Dermis microvascular lymphatic vessel endothelial cell (primary cell): ENCODE measurements around the gene SCGB1C2. TPM values are rescaled to one million over a fixed set of nuclear protein-coding genes. Genes with fewer than 3 reads are reported as not detected.

Experiments
- DNase-seq, 2 donors: peaks; one replicate each; pipeline versions ENCODE4 v3.0.0 to v3.0.0-alpha.2; 2010; ENCODE audit warnings: low read depth in 2 of 2
- total RNA-seq: library from RNA; depleted of rRNA; stranded (reverse); fragments of >200 nt; gene quantifications from 2 replicates; pipeline ENCODE4 v1.2.1, GENCODE V29; 2014

Gene SCGB1C2
- total RNA-seq, 1 donor from 2014 or later = not detected

GRCh38 chr17:170130-170670 lies 32.8 kb downstream of the SCGB1C2 start:
- DNase-seq = no peak

DNA sequence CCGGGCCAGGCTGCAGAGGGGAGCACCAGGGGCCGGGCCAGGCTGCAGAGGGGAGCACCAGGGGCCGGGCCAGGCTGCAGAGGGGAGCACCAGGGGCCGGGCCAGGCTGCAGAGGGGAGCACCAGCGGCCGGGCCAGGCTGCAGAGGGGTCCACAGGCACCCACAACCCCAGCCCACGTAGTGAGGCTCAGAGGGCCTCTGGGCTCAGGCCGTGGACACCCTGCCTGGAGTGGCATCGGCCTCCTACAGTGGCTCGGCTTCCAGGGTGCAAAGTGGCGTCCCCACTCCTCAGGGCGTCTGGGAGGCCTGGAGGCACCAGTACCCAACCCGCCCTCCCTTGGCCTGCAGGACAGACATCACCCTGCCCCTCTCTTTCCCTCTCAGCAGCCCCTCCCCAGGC lies 34.5 kb downstream of the SCGB1C2 start:
- DNase-seq = no peak

GRCh38 chr17:172401-172800 lies 35.0 kb downstream of the SCGB1C2 start:
- DNase-seq = no peak

DNA sequence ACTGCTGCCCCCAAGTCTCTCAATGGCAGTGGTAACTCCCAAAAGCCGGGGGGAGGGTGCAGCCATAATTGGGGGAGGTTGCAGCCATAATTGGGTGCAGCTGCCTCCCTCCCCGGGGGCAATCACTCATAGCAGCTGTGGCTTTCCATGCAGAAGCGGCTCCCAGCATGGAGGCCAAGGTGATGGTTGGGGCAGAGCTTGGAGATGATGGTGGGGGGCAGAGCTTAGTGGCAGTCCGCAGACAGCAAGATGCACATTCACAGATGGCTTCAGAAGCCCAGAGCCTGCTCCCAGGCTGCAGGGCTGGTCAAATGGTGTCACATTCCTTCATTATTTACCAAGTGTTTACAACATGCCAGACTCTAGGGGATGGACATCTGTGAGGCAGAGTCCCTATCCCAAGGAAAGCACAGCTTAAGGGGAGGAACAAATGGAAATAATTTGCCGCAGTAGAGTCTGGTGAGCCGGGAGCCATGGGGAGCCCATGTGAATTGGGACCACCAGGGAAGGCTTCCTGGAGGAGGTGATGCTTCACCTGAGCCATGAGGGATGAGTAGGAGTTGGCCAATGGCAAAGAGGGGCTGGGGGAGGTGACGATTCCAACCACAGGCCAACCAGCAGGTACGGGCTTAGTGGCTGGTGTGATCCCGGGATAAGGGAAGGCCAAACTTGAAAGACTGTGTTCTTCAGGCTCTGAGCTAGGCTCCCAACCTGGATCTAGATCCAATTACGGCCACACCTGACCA lies 36.0 kb downstream of the SCGB1C2 start:
- DNase-seq = no peak

DNA sequence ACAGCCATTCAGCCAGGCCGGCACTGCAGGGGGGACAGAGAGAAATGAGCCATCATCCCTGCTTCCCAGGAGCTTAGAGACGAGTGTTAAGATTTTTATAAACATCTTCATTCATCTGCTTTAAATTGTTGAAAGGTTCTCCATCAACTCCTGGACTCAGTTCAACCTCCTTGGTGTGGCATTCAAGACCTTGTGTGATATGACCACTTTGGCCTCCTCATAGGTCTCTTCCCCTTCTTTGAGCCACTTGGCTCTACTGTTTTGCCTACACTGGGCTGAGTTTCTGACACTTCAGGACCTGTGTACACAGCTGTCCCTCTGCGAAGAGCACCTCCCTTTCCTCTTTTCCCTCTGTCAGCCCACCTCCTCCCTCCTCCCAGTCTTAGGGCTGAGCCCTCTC lies 39.8 kb downstream of the SCGB1C2 start:
- no peak for DNase-seq

GRCh38 chr17:177762-178161 lies 40.4 kb downstream of the SCGB1C2 start:
- no peak for DNase-seq

- DNase-seq = no peak
Observed at GRCh38 chr17:178292-179065, 41.1 kb downstream of the SCGB1C2 start.

DNA sequence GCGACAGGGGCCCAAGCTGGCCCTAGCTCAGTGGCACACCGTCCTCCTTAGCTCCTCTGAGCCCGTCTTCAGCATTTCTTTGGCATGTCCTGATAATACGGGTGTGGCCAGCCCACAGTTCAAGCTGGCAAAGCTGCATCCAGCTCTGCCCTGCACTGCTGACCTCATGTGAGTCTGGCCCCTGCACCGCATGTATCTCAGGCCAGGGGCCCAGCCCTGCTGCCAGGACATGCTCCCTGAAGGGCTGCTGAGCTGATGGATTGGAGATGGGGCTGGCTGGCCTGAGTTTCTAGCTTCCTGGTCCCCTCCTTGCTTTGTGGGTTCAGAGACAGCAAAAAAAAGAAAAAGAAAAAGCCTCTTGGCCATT lies 41.7 kb downstream of the SCGB1C2 start:
- DNase-seq = no peak

- no peak for DNase-seq
Observed at GRCh38 chr17:179781-180380, 42.5 kb downstream of the SCGB1C2 start.

DNA sequence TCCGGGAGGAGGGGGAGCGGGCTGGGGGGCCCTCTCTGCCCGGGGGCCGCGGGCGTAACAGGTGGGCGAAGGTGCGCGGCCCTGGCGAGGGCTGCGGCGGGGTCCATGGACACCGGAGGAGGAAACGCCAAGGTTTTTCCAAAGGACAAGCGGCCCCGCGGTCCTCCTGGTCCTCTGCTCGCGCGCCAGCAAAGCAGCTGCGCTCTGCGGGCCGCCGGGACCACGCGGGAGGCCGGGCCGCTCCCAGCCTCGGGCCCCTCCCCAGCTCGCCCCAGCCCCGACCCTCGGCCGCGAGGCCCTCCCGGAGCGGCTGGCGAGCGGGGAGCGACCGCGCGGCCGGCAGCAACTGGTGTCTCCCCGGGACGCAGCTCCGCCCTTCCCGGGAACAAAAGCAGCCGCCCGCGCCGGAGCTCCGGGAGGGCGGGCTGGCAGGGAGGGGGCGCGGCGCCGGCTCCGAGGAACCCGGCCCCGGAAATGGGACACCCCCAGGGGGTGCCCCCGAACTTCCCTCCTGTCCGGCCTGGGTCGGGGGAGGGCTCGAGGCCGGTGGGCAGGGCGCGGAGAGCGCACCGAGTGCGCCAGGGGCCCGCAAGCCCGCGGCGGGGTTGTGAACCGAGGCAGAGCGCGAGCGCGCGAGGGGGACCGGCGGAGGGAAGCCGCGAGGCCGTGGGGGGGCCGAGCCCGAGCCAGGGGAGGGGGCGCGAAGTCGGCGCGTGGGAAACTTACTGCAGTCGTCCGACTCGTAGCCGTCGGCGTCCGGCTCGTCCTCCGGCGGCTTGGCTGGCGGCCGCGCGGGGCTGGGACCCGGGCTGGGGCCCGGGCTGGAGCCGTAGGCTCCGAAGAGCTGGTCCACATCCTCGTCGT lies 43.2 kb downstream of the SCGB1C2 start:
- DNase-seq = peak in 1 of 2 donors; percentile 15

GRCh38 chr17:181245-182049 lies 44.1 kb downstream of the SCGB1C2 start, which contains the start of gene DOC2B:
DOC2B (minus strand) TSS chr17:181650; CDS start chr17:181479, 171 bp downstream.
- DNase-seq = peak; percentile 49 to 78

- no peak for DNase-seq
Observed at GRCh38 chr17:182050-182751, 44.8 kb downstream of the SCGB1C2 start.

DNA sequence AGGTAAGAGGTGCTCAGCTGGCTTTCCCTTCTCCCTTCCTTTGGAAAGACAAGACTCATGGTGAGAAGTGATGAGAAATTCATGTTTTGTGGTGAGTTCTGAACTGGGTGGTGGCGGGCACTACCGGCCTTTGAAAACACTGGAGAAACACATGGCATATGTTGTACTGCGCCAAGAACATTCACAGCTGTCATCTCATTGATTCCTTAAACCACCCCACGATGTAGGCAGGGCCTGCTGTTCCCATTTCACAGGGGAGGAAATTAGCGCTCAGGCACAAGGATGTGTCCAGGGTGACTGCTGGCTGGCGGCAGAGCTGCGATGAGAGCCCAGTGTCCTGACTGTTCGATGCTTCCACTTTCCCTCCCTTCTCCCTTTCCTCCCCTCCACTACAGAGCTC lies 45.7 kb downstream of the SCGB1C2 start:
- DNase-seq = no peak

GRCh38 chr17:185445-186138 lies 48.2 kb downstream of the SCGB1C2 start:
- no peak for DNase-seq

DNA sequence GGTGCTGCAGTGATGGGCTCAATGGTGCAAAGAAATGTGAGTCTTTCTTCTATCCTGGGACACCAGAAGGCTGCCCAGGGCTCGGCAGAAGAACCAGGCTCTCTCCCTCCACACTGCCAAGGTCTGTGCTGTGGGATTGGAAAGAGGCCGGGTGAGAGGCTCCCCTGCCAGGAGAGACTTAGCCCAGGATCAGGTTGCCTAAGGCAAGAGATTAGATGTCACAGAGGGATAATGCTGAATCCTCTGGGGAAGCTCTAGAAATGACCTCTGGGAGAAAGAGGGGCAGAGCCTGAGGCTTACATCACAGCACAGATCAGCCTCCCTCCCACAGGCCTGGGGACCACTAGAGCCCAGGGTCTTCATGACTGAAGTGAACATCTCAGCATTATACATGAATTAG lies 49.8 kb downstream of the SCGB1C2 start:
- DNase-seq = no peak
